HG03432 (cell line): Measurements from ENCODE around the gene TOR2A.
"Not testable (repeated sequence)": the region's sequence is repeated elsewhere in the genome, so short reads cannot be mapped to it uniquely, and the experiment has no call there.

Experiments
- ATAC-seq: cut with Tn5 transposase; IDR thresholded peaks from one replicate; pipeline ENCODE4 v1.9.1; 2021; ENCODE audit warnings: mild to moderate bottlenecking, moderate library complexity; ENCODE audit not compliant: unreplicated experiment

The TOR2A gene

GRCh38 chr9:127734747-127735529, at the start of gene TOR2A:
Gene TOR2A (minus strand): TSS chr9:127735294. CDS start chr9:127735270, 24 bp downstream.
- peak; percentile 86 for ATAC-seq

- no peak for ATAC-seq
Observed at GRCh38 chr9:127783111-127784008, 48.3 kb upstream of the TOR2A start.

- no peak for ATAC-seq
Observed at GRCh38 chr9:127781806-127782205, 46.7 kb upstream of the TOR2A start.

- not testable (repeated sequence) for ATAC-seq
Observed at GRCh38 chr9:127780909-127781308, 45.8 kb upstream of the TOR2A start.

- ATAC-seq = no peak
Observed at GRCh38 chr9:127780126-127780885, 45.2 kb upstream of the TOR2A start.

- ATAC-seq = peak; percentile 45
Observed at GRCh38 chr9:127779136-127779981, 44.3 kb upstream of the TOR2A start.

GRCh38 chr9:127778280-127779135, 43.4 kb upstream of the TOR2A start, which contains the start of gene SH2D3C:
Gene SH2D3C (minus strand): TSS chr9:127778666. CDS start chr9:127778627, 39 bp downstream.
- ATAC-seq = peak; percentile 43

GRCh38 chr9:127777368-127777980, 42.4 kb upstream of the TOR2A start:
- ATAC-seq = no peak

GRCh38 chr9:127776924-127777289, 41.8 kb upstream of the TOR2A start:
- no peak for ATAC-seq

- peak; percentile 27 for ATAC-seq
Observed at GRCh38 chr9:127776195-127776923, 41.3 kb upstream of the TOR2A start.

GRCh38 chr9:127773981-127774380, 38.9 kb upstream of the TOR2A start:
- no peak for ATAC-seq

- ATAC-seq = no peak
Observed at GRCh38 chr9:127773272-127773671, 38.2 kb upstream of the TOR2A start.

GRCh38 chr9:127772603-127773002, 37.5 kb upstream of the TOR2A start:
- no peak for ATAC-seq

- no peak for ATAC-seq
Observed at GRCh38 chr9:127771570-127772189, 36.6 kb upstream of the TOR2A start.

- peak; percentile 85 for ATAC-seq
Observed at GRCh38 chr9:127770905-127771569, 35.9 kb upstream of the TOR2A start.

- ATAC-seq = no peak
Observed at GRCh38 chr9:127770583-127770904, 35.5 kb upstream of the TOR2A start.

- ATAC-seq = no peak
Observed at GRCh38 chr9:127769929-127770582, 35.0 kb upstream of the TOR2A start.
